HG02970 (cell line): ENCODE results near the gene ROBO1.
"Not testable (repeated sequence)": the region's sequence is repeated elsewhere in the genome, so short reads cannot be mapped to it uniquely, and the experiment has no call there.

Source experiments
- ATAC-seq: cut with Tn5 transposase; IDR thresholded peaks from one replicate; pipeline ENCODE4 v1.9.1; 2021; ENCODE audit warnings: mild to moderate bottlenecking, moderate library complexity, moderate number of reproducible peaks; ENCODE audit not compliant: unreplicated experiment, low FRiP score

Gene ROBO1

DNA sequence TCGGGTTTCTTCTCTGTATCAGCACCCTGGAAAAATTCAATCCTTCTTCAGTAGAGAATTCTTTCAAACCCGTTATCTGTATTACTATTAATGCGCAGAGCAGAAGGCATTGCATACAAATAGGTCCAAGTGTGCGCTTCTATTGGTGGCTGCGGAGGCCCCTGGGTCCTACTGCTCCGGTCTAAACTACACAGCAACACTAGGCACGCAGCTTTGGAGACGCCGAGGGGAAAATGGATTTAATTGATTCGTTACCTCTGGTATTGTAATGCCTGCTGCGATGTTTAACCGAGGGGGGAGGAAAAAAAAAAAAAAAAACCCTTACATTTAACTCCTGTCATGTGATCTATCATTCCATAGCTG lies at the start of gene ROBO1:
Gene ROBO1 (minus strand): TSS at position 94 of the 363 bp plus-strand sequence.
- ATAC-seq = no peak

DNA sequence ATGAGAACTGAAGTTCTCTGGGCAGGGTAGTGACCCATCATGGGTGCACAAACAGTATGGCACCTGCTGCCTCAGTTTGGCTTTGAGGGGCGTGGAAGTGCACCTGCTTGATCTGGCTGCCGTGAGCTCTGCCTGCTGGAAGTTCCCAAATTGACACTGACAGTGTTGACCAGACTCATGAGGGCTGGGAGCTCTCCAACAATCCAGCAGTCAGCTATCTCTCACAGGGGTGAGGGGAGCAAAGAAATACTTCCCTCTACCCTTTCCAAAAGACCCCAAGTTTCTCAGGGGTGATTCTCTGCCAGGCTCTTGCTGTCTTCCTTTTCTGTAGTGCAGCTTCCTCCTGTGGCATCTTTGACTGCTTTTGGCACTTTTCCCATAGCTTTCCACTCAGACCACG lies 49.4 kb upstream of the ROBO1 start:
- ATAC-seq = no peak

DNA sequence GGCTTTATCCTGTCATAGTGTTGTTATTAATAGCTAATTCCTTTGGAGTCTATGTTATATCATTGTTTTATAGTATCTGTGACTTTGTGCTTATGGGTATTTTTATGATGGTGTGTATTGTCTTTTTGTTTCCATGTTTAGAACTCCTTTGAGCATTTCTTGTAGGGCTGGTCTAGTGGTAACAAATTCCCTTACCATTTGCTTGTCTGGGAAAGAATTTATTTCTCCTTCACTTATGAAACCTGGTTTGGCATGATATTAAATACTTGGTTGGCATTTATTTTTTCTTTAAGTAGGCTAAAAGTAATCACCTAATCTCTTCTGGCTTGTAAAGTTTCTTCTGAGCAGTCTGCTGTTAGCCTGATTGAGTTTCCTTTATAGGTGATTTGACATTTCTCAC lies 47.7 kb upstream of the ROBO1 start:
- no peak for ATAC-seq

DNA sequence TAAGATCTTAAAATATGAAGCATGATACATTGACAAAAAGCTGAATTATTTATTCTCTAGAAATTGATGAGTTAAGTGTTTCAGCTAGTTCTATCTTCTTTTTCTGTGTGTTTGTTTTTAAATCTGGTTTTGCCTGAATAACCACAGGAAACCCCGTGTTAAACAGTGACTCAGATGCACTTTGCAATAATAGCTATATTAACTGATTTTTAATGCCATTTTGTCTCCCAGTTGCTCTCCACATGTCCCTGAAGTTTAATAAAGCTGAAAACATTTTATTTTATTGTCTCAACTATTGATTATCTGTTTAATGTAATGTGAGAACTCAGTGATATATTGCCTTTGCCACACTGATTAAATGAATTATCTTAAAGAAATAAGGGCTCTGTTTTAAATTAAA lies 42.8 kb upstream of the ROBO1 start:
- ATAC-seq = no peak

DNA sequence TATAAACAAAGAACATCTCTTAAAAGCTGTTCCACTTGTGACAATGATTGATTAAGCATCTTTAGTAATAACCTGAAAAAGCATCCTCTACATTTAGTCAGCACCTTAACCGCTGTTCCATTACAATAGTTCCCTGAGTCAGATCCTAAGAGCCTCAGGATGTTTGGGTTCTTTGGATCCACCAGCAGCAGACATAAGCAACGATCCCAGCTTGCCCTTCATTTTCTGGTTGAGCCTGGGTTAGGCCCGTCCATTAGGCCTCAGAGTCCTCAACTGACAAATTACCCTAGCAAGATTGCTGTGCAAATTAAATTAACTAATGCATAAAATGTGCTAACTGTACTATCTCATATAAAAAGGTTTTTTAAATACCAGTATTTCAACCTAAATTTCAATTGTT lies 42.3 kb upstream of the ROBO1 start:
- no peak for ATAC-seq

DNA sequence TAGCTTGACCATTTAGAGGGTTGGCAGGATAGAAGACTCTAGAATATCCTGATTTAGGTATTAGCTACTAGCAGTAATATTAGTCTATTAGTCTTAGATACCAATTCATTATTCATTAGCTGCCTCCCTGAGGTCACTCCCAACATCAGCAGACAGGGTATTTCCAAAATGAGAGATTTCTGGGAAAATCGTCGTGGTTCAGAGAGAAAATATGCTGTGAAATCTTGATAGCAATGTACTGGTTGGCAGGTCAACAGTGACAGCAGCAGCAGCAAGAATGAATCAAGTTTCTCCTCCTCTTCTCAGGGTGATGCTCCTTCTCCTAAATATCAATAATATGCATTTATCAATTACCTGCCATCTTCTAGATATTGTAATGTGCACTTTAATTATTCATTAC lies 41.3 kb upstream of the ROBO1 start:
- ATAC-seq = no peak

DNA sequence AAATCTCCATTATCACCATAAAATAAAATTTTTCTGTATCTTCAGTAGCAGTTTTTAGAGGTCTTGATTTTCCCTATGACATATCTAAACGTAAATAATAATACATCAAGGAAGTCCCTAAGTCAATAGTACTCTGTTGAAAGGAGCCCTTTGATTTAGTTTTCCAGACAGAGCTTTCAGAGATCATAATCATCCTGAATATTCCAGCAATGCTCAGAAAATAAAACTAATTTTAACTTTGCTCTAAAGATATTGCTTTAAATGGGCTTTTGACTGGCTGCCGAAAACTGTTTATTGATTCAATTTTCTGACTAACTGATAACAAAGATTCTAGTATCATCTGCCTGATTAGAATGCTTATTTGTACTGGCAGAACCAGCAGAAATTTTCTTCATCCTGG lies 40.7 kb upstream of the ROBO1 start:
- ATAC-seq = no peak

DNA sequence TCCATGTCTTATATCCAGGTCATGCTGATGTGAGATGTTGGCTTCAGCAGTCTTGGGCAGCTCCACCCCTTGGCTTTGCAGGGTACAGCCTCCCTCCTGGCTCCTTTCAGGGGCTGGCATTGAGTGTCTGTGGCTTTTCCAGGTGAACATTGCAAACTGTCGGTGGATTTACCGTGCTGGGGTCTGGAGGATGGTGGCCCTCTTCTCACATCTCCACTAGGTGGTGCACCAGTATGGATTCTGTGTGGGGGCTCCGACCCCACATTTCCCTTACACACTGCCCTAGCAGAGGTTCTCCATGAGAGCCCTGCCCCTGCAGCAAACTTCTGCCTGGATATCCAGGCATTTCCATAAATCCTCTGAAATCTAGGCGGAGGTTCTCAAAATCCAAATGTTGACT lies 22.4 kb upstream of the ROBO1 start:
- ATAC-seq = not testable (repeated sequence)

DNA sequence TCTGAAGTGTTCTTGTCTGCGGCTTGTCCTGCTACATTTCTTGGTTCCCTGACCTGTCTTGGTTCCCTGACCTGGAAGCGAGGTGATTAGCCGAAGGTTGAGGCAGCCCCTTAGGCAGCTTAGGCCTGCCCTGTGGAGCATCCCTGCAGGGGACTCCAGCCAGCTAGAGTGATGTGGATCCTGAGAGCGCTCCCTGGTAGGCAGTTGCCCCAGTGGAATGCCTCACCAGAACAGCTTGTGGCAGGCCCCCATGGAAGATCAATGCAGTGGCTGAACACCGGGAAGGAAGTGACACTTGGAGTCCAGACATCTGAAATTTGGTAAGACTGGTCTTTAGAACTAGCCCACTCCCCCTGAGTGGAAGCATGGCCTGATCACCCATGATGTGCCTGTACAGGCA lies 5.5 kb upstream of the ROBO1 start:
- no peak for ATAC-seq

DNA sequence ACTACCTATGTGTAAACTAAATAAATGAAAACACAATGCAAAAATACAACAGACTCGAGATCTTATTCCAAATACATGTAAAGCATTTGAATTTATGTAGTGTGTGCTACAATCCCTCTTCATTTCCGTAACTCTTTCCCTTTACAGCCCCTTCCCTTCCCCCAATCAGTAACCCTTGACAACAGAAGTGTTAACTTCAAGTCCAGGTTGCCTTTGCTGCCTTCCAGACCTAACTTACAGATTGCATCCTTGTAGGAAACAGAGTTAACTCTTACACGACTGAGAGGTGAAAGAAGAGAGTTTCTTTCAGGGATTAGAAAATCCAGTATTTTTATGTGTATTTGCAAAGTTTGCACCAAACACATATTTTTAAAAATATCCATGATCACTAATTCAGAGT lies 1.4 kb upstream of the ROBO1 start:
- ATAC-seq = no peak

DNA sequence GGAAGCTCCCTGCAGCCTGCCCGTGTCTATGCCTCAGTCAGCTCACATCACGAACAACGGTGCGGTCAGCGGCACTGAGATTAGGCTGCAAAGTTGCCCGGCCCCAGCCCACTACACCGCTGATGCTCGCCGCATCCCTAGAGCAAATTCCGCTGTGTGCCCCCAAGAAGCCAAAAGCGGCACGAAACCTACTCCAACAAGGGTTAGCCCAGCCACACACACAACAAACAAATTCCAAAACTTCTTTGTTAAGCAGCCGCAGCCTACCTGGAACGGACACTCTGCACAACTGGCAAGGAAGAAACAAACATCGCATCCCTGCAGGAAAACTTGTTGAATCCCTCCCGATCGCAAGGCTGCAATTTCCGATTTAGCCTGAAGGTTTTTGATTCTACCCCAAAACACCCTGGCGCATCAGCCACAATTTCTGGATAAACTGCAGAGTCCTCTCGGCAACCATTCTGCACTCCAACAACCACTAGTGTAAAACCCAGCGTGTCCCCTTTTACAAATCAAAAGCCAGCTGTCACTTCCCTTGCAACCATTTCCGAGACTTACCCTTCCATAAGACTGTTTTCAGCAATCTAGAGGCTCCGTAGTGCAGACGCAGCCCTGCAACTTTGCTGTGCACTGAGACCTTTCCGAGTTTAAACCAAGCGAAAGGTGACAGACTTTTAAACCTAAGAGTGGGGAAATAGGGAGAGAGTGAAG lies 449 bp downstream of the ROBO1 start:
- ATAC-seq = no peak

DNA sequence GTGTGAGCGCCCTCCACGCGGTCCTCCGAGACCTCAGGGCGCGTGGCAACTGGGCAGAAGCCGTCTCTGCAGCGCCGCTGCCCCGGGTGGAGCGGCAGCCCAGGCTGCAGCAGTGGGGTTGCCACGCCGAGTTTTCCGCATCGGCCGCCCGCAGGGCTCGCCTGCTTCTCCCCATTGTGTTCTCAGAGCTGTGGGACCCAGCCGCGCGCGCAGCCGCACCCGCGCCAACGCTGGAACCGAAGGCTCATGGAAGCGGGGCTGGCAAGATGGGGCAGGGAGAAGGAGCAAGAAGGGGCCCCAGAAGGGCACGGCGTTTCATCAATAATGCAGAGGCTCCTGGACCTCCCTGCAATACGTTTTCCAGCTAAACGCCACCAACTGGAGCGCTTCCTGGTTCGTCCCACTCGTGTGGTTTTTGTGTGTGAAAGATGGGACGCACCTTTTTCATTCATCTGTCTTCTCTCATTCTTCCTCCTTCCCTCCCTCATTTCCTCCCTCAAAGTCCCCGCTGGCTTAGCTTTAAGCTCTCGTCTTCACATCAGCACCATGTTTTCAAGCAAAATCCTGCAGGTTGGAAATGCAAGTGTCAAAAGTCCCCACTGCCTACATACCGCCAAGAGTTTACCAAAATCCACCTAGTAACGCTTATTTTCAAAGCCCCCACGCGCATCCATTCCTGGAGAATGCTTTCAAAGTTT lies 1.2 kb downstream of the ROBO1 start:
- ATAC-seq = no peak

DNA sequence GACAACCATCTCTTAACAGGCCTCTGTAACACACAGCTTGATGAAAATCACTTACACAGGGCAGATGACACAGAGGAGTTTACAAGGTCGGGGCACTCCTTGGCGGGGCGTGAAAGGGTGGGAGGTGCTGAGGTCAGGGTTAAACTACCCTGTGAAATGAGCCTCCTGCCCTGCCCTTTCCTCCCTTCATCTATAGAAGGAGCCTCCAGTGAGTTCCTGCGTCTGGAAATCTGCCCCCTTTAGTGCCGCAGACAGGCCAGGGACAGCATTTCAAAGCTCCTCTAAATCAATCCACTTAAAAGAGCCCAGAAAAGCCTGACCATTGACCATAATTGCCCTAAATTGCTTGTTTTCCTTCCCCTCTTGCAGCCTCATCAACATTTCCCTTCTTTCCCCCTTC lies 1.9 kb downstream of the ROBO1 start:
- ATAC-seq = no peak

DNA sequence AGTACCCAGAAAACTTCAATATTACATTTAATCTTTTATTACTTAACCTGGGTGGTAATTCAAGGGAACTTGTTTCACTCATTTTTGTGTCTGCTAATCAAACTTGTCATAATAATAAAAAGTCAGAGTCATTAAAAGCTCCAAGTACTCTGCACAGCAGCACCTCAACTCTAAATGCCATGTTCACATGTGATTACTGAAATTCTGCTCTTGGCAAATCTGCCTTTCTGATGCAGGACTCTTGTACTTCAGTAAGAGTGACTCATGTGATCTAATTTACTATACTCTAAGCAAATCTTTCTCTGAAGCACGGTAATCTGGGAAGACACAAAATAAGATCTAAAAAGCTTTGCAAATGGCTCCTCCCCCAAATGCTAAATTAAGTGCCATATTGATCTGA lies 6.4 kb downstream of the ROBO1 start:
- no peak for ATAC-seq

DNA sequence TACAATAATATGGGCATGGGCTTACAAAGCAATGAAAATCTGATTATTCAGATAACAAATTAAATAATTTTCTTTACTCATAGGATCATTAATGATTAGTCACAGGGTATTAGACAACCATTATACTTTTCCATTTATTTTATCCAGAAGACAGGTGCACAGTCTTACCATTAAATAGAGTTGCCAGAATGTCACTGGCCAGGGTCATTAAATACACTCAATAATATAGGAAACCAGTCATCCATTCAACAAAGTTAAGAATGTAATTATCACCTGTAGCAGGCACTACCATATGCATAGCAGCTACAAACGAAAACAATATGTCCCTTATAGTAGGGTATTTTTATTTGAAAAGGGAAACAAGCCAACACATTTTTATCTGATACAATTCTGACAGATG lies 16.1 kb downstream of the ROBO1 start:
- no peak for ATAC-seq

DNA sequence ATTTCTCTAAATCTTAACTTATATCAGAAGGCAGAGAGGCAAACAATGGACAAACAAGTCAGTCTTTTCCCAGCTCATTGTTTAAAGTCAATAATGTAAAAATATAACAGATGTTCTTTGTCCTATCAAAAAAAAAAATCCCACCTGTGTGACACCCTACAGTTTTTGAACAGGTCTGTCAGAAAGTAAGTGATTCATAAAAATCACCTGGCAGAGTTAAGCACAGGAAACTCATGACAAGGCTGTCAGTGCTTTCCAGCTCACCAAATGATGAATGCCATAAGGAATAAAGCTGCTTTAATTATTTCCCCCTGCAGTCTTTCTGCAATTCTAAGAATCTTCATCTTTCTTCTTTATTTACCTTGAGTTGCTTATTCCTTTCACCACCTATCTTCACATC lies 30.3 kb downstream of the ROBO1 start:
- no peak for ATAC-seq

DNA sequence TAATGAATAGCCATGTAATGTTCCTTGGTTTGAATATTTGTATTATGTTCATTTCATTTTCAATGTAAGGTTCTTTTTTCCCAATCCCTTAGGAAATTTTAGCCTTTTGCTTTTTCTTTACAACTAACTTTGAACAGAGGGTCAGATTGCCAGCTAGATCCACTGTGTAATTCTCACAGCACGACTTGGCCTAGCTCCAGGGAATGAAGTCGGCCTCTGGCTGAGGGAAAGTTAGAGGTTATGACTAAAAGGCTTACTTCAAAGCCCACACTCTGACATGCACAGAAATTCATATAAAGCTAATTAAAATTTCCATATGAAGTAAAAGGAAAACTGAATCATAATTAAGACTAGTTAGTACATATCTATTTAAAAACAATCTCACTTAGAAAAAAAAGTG lies 38.7 kb downstream of the ROBO1 start:
- ATAC-seq = no peak

DNA sequence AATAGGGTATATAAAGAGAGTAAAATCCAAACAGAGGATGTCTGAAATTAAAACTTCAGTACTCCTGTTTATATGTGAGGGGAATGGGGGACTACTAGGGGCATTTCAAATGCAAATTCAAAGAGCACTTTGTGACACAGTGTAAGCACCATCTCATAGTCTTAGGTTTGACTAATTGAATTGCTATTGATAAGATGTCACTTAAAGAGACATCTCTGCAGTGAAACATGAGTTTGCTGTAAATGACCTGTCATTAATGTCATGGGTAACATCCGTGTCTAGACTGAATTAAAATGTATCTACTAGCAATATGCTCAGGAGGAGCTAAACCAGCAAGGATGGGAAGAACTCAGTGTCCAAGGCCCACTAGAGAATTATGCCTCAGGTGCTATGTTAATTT lies 41.0 kb downstream of the ROBO1 start:
- no peak for ATAC-seq

DNA sequence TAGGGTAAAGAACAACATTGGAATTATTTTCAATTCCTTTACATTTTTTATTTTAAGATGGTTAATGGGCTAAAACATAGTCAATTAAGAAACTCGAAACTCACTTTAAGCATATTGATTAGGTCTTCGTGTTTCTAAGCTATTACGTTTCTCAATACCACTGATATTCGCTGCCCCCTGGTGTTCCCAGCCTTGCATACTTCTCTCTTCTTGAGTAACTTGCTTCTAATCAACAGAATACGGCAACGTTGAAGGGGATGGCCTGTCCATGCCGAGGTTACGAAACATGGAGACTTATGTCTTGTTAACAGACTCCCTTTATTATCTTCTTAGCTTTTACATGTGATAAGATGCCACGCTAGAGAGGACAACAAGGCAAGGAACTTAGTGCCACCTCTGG lies 43.6 kb downstream of the ROBO1 start:
- no peak for ATAC-seq

DNA sequence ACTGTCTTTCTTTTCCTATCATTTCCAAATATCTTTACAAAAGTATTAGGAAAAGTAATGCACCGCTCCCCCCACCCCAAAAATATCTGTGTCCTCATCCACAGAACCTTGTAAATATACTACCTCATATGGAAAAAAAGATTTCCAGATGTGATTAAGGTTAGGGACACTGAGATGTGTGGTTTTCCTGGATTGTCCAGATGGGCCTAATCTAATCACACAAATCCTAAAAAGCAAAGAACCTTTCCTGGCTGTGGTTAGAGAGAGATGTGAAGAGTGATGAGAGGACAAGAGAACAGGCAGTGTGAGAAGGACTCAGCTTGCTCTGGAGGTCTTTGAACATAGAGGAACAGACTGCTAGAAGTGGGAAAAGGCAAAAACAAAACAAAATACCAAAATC lies 77.7 kb downstream of the ROBO1 start:
- ATAC-seq = no peak

DNA sequence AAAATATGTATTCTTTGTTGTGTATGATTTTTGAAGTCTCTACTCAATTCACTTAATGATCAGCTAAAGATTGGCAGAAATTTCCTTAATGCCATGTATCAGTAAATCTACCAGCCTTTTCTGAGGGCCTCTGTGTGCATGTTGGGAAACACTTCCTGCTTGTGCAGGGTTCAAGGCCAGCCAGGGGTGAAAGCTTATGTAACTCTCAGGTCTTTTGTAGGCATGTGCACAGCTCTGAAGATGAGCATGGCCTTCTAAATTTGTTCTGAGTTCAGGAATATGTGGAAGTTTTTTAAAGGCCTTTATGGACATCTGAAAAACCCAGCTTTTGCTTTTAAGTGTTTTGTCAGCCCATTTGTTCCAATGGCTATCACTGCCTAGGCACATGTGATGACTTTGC lies 82.7 kb downstream of the ROBO1 start:
- no peak for ATAC-seq

DNA sequence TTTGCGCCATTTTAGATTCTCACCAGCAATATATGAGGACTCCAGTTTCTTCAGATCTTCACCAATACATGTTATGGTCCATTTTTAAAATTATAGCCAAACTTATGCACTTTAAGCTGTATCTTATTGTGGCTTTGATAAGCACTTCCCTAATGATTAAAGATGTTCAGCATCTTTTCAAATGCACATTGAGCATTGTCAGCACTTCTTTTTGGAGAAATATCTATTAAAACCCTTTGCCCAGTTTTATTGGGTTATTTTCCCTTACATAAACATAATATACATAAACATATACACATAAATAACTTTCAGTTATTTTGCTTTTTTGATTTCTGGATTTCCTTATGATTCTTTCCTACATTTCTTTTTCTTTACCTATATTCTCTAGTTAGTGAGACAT lies 83.8 kb downstream of the ROBO1 start:
- ATAC-seq = no peak
